SIG-M5 treated with dmso at 0.1 percent for 504 hours (cell line): ENCODE data around the gene ABCC9.

Source experiments
- DNase-seq: peaks from one replicate; lab custom pipeline; 2025; ENCODE audit not compliant: unreplicated experiment; lab: John Stamatoyannopoulos, UW

ABCC9 gene

GRCh38 chr12:21776175-21776574 lies 165.1 kb downstream of the ABCC9 start:
- no peak for DNase-seq

GRCh38 chr12:21775133-21775820 lies 165.9 kb downstream of the ABCC9 start:
- no peak for DNase-seq

GRCh38 chr12:21774358-21775132 lies 166.7 kb downstream of the ABCC9 start, which contains the start of gene KCNJ8:
TSS of gene KCNJ8 (minus strand) at chr12:21774706. CDS start at chr12:21773616, 1,090 bp downstream.
- DNase-seq, result no peak

- no peak for DNase-seq
These were observed 167.4 kb downstream of the ABCC9 start for GRCh38 chr12:21773806-21774205.

GRCh38 chr12:21773263-21773741 lies 167.9 kb downstream of the ABCC9 start:
- no peak for DNase-seq

- no peak for DNase-seq
These were observed 169.9 kb downstream of the ABCC9 start for GRCh38 chr12:21771311-21771710.

GRCh38 chr12:21769307-21769706 lies 171.9 kb downstream of the ABCC9 start:
- no peak for DNase-seq

- peak; percentile 1 for DNase-seq
These were observed 174.8 kb downstream of the ABCC9 start for GRCh38 chr12:21766403-21766802.

GRCh38 chr12:21764950-21765349 lies 176.3 kb downstream of the ABCC9 start:
- no peak for DNase-seq

- DNase-seq, result no peak
These were observed 177.2 kb downstream of the ABCC9 start for GRCh38 chr12:21764065-21764464.

- no peak for DNase-seq
These were observed 177.7 kb downstream of the ABCC9 start for GRCh38 chr12:21763531-21763930.

GRCh38 chr12:21759737-21760136 lies 181.5 kb downstream of the ABCC9 start:
- no peak for DNase-seq

GRCh38 chr12:21757735-21758134 lies 183.5 kb downstream of the ABCC9 start:
- DNase-seq, result no peak

GRCh38 chr12:21756699-21757098 lies 184.5 kb downstream of the ABCC9 start:
- no peak for DNase-seq

GRCh38 chr12:21751517-21751916 lies 189.7 kb downstream of the ABCC9 start:
- no peak for DNase-seq
